Measurements from ENCODE around the gene GSTP1. TPM values are rescaled to one million over a fixed set of nuclear protein-coding genes. Genes with fewer than 3 reads are reported as not detected.

Gene GSTP1
- total RNA-seq, 1 experiment from 2014 or later, result 570 TPM

DNA sequence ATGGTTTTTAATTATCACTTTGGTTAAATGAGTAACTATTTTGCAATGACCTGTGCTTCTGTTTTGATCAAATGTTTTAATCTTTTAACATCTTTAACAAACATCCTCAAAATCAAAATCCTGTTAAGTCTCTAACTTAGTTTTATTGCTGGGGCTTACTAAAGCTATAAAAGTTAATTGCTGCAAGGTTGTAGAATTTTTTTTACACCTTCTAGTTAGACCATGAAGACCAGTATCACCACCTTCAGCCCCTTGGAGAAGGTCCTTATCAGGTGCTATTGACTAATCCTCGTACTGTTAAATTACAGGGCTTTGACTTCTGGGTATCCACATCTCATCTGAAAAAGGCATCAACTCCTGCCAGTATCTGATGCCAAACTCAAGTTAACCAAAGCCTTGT lies 48.1 kb upstream of the GSTP1 start:
- TF ChIP-seq, protein P1, sequence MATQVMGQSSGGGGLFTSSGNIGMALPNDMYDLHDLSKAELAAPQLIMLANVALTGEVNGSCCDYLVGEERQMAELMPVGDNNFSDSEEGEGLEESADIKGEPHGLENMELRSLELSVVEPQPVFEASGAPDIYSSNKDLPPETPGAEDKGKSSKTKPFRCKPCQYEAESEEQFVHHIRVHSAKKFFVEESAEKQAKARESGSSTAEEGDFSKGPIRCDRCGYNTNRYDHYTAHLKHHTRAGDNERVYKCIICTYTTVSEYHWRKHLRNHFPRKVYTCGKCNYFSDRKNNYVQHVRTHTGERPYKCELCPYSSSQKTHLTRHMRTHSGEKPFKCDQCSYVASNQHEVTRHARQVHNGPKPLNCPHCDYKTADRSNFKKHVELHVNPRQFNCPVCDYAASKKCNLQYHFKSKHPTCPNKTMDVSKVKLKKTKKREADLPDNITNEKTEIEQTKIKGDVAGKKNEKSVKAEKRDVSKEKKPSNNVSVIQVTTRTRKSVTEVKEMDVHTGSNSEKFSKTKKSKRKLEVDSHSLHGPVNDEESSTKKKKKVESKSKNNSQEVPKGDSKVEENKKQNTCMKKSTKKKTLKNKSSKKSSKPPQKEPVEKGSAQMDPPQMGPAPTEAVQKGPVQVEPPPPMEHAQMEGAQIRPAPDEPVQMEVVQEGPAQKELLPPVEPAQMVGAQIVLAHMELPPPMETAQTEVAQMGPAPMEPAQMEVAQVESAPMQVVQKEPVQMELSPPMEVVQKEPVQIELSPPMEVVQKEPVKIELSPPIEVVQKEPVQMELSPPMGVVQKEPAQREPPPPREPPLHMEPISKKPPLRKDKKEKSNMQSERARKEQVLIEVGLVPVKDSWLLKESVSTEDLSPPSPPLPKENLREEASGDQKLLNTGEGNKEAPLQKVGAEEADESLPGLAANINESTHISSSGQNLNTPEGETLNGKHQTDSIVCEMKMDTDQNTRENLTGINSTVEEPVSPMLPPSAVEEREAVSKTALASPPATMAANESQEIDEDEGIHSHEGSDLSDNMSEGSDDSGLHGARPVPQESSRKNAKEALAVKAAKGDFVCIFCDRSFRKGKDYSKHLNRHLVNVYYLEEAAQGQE (IDR thresholded peaks at IDR 0.05; ENCODE audit: insufficient read depth in 1 of 2, low read depth in 2 of 2, low read length in 1 of 2), result no peak
- no peak for TF ChIP-seq POLR2AphosphoS5 (IDR thresholded peaks at IDR 0.05; ENCODE audit: low read depth, low read length)
- TF ChIP-seq TCF7L2 (IDR thresholded peaks at IDR 0.05; ENCODE audit: low read depth, low read length), result no peak
- no peak for TF ChIP-seq SIN3A (IDR thresholded peaks at IDR 0.05; ENCODE audit: borderline replicate concordance, insufficient read depth, low read depth, low read length)
- TF ChIP-seq, protein P2, sequence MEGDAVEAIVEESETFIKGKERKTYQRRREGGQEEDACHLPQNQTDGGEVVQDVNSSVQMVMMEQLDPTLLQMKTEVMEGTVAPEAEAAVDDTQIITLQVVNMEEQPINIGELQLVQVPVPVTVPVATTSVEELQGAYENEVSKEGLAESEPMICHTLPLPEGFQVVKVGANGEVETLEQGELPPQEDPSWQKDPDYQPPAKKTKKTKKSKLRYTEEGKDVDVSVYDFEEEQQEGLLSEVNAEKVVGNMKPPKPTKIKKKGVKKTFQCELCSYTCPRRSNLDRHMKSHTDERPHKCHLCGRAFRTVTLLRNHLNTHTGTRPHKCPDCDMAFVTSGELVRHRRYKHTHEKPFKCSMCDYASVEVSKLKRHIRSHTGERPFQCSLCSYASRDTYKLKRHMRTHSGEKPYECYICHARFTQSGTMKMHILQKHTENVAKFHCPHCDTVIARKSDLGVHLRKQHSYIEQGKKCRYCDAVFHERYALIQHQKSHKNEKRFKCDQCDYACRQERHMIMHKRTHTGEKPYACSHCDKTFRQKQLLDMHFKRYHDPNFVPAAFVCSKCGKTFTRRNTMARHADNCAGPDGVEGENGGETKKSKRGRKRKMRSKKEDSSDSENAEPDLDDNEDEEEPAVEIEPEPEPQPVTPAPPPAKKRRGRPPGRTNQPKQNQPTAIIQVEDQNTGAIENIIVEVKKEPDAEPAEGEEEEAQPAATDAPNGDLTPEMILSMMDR (IDR thresholded peaks at IDR 0.05), result no peak
- CTCF ChIA-PET, result interaction anchor here (0.6 kb wide), 1 partner anchor 137 kb away, joined by 5 read pairs; no protein-coding TSS in a partner anchor
- ATAC-seq, result no peak

DNA sequence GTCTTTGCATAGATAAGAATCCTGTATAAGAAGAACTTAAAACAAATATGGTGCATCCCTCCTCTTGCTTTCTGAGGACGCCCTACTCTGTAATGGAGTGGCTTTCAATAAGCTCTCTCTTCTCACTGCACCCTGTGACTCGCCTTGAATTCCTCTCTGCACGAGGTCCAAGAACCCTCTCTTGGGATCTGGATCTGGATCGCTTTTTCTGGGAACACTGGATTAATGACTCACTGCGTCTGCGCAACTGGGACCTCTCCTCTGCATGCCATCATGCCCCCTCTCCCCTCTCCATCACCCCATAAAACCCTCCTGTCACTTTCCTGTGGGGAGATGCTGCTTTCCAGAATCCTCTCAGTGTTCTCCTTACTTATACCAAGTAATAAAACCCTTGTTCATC lies 45.3 kb upstream of the GSTP1 start:
- no peaks in the 10 kb centered on the region; the same call in 1 of the 2 replicates for H3K4me1 ChIP-seq (ENCODE audit: control insufficient read depth, insufficient read depth, low read length)
- H3K27me3 ChIP-seq (ENCODE audit: control insufficient read depth, insufficient read depth, low read length), result no peaks in the 10 kb centered on the region
- no TSS peak for BruUV-seq (replicated peaks)

More for the DNA sequence above, 48.1 kb upstream of the GSTP1 start:
- Histone ChIP-seq H3K27me3 (ENCODE audit: control insufficient read depth, insufficient read depth, low read length) (no peaks in the 10 kb centered on the region), H3K4me1 (ENCODE audit: control insufficient read depth, insufficient read depth, low read length) (no peaks in the 10 kb centered on the region), H3K9me3 (ENCODE audit: control insufficient read depth, insufficient read depth, low read depth, low read length) (peaks cover 31% of the 10 kb centered on the region; the same call in 1 of the 2 replicates), H3K4me3 (ENCODE audit: low read depth in 2 of 2, low read length in 2 of 2) (no peak overlapping the region), H3K27ac (ENCODE audit: low read length) (no peak overlapping the region), H3K36me3 (ENCODE audit: control insufficient read depth, insufficient read depth, low read length) (no peaks in the 10 kb centered on the region)
- no TSS peak for BruUV-seq (replicated peaks)
- intact Hi-C loops (cut with micrococcal nuclease; ENCODE audit: unreplicated experiment), result loop anchor here (2.0 kb wide), 1 partner anchor 35 kb away; no protein-coding TSS in a partner anchor
- no peak for DNase-seq (ENCODE audit: low read depth, low spot score)
- POLR2A ChIA-PET, result no interaction called here
- in situ Hi-C loops (cut with HindIII; ENCODE audit: low pct_unique_long_range_greater_than_20kb, low sequenced_read_pairs), result no loop called here

More for the DNA sequence above, 45.3 kb upstream of the GSTP1 start:
- ChIA-PET POLR2A (no interaction called here), CTCF (no interaction called here)
- Histone ChIP-seq H3K36me3 (ENCODE audit: control insufficient read depth, insufficient read depth, low read length) (no peaks in the 10 kb centered on the region), H3K9me3 (ENCODE audit: control insufficient read depth, insufficient read depth, low read depth, low read length) (peaks cover 23% of the 10 kb centered on the region; the same call in 1 of the 2 replicates), H3K4me3 (ENCODE audit: low read depth in 2 of 2, low read length in 2 of 2) (no peak overlapping the region), H3K27ac (ENCODE audit: low read length) (no peak overlapping the region)
- in situ Hi-C loops (cut with HindIII; ENCODE audit: low pct_unique_long_range_greater_than_20kb, low sequenced_read_pairs) (no loop called here), intact Hi-C loops (cut with micrococcal nuclease; ENCODE audit: unreplicated experiment) (no loop called here)
- ATAC-seq, result no peak; the same call in 1 of the 2 replicates
- no peak for DNase-seq (ENCODE audit: low read depth, low spot score)
- TF ChIP-seq, protein P2 (IDR thresholded peaks at IDR 0.05), result no peak
- TF ChIP-seq POLR2AphosphoS5 (IDR thresholded peaks at IDR 0.05; ENCODE audit: low read depth, low read length), result no peak
- TF ChIP-seq, protein P1 (IDR thresholded peaks at IDR 0.05; ENCODE audit: insufficient read depth in 1 of 2, low read depth in 2 of 2, low read length in 1 of 2), result no peak
- TF ChIP-seq TCF7L2 (IDR thresholded peaks at IDR 0.05; ENCODE audit: low read depth, low read length), result no peak
- TF ChIP-seq SIN3A (IDR thresholded peaks at IDR 0.05; ENCODE audit: borderline replicate concordance, insufficient read depth, low read depth, low read length), result no peak
